Cerebellar cortex (tissue), 1 donor: ENCODE results near the gene CGREF1.
A peak's percentile ranks its signal among the peaks of the same experiment; 100 is the strongest.
"Not testable (repeated sequence)": the region's sequence is repeated elsewhere in the genome, so short reads cannot be mapped to it uniquely, and the experiment has no call there.

Source experiments
- DNase-seq: peaks from one replicate; pipeline ENCODE4 v3.0.0-alpha.2; 2015; ENCODE audit warnings: low spot score

The CGREF1 gene

GRCh38 chr2:27087823-27088410 lies 31.0 kb downstream of the CGREF1 start:
- no peak for DNase-seq

- peak; percentile 57 for DNase-seq
These were observed 32.0 kb downstream of the CGREF1 start, which contains the start of gene KHK for GRCh38 chr2:27086724-27087593. Gene KHK (plus strand): TSS chr2:27086772. CDS start chr2:27087260, 488 bp downstream.

- peak; percentile 90 for DNase-seq
These were observed 32.7 kb downstream of the CGREF1 start for GRCh38 chr2:27086090-27086723.

GRCh38 chr2:27085673-27086089 lies 33.2 kb downstream of the CGREF1 start:
- peak; percentile 69 for DNase-seq

DNA sequence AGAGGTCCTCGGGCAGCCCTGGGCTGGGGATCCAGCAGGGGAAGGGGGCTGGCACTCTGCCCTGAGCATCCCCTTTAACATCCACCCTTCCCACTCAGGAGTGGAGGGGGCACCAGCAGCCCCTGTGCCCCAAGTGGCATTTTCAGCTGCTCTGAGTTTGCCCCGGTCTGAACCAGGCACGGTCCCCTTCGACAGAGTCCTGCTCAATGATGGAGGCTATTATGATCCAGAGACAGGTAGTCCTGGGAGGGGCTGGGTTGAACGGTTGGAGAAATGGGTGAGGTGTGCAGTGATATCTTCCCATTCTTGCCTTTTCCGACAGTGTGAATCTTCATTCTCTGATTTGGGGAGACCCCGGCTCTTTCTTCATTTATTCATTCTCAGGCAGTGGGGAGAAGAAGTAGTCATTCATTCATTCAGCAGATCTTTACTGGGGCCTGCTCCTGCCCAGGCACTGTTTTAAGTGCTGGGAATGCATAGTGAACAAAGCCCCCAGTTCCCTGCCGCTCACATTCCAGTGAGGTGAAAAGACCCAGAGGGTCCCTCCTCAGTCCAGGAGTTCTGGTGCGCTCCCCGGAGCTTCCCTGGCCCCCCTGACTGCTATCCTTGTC lies 33.8 kb downstream of the CGREF1 start:
- no peak for DNase-seq

DNA sequence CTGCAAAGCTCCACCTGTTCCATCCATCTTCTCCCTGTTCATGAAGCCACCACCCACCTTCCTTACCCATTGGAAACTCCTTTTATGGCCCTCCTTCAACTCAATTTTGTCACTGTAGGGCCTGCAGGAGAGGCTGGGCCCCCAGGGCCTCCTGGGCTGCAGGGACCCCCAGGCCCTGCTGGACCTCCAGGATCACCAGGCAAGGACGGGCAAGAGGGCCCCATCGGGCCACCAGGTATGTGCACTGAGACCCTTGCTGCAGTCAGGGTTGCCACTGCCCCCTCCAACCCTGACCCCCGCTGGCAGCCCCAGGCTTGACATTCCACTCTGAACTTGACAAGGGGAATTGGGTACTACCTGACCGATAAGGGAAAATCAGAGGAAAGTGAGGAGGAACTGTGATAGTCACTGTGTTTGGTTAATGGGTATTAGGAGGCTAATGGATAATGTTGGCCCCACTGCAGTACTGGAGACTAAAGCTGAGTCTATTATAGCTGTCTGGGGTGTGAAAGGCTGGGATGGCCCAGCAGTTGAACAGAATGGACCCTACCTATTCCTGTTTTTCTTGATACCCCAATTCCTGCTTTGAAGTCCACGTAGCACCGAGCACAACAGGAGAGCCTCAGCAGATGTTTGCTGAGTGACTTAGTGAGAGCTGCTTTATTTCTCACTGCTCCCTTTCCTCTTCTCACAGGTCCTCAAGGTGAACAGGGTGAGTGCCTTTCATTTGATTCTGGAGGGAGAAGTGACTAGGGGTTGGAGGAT lies 34.4 kb downstream of the CGREF1 start:
- no peak for DNase-seq

- no peak for DNase-seq
These were observed 35.3 kb downstream of the CGREF1 start for GRCh38 chr2:27083410-27084296.

DNA sequence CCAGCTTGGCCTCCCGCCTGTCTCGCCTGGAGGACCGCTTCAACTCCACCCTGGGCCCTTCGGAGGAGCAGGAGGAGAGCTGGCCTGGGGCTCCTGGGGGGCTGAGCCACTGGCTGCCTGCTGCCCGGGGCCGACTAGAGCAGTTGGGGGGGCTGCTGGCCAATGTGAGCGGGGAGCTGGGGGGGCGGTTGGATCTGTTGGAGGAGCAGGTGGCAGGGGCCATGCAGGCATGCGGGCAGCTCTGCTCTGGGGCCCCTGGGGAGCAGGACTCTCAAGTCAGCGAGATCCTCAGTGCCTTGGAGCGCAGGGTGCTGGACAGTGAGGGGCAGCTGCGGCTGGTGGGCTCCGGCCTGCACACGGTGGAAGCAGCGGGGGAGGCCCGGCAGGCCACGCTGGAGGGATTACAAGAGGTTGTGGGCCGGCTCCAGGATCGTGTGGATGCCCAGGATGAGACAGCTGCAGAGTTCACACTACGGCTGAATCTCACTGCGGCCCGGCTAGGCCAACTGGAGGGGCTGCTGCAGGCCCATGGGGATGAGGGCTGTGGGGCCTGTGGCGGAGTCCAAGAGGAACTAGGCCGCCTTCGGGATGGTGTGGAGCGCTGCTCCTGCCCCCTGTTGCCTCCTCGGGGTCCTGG lies 36.0 kb downstream of the CGREF1 start:
- no peak for DNase-seq

DNA sequence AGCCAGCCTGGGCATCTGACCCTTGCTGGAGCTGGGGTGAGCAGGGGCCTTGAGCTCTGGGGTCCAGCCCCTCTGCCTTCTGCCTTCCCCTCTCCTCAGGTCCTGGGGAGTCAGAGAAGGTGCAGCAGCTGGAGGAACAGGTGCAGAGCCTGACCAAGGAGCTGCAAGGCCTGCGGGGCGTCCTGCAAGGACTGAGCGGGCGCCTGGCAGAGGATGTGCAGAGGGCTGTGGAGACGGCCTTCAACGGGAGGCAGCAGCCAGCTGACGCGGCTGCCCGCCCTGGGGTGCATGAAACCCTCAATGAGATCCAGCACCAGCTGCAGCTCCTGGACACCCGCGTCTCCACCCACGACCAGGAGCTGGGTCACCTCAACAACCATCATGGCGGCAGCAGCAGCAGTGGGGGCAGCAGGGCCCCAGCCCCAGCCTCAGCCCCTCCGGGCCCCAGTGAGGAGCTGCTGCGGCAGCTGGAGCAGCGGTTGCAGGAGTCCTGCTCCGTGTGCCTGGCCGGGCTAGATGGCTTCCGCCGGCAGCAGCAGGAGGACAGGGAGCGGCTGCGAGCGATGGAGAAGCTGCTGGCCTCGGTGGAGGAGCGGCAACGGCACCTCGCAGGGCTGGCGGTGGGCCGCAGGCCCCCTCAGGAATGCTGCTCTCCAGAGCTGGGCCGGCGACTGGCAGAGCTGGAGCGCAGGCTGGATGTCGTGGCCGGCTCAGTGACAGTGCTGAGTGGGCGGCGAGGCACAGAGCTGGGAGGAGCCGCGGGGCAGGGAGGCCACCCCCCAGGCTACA lies 36.8 kb downstream of the CGREF1 start:
- DNase-seq: no peak

DNA sequence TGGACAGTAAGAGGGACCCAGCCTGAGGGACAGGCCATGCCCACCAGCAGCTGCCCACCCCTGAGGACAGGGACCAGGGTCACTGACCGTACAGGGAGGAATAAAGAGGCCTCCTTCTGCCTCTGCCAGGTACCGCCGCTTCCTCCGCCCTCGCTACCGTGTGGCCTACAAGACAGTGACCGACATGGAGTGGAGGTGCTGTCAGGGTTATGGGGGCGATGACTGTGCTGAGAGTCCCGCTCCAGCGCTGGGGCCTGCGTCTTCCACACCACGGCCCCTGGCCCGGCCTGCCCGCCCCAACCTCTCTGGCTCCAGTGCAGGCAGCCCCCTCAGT lies 38.4 kb downstream of the CGREF1 start:
- no peak for DNase-seq

DNA sequence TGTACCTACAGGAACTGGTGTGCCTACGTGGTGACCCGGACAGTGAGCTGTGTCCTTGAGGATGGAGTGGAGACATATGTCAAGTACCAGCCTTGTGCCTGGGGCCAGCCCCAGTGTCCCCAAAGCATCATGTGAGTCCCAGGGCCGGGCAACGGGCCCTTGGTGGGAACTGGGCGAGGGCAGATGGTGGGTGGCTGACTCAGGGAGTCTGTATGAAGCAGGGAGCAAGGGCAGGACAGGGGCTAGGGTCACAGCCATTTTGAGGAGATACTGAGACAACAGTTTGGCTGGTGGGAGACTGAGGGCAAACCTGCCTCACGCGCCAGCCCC lies 38.8 kb downstream of the CGREF1 start:
- DNase-seq: no peak

GRCh38 chr2:27079233-27080139 lies 39.4 kb downstream of the CGREF1 start:
- DNase-seq: no peak

- no peak for DNase-seq
These were observed 40.4 kb downstream of the CGREF1 start, which contains the start of gene EMILIN1 for GRCh38 chr2:27078267-27079194. Gene EMILIN1 (plus strand): TSS chr2:27078615. CDS start chr2:27079066, 451 bp downstream.

GRCh38 chr2:27077231-27077630 lies 41.7 kb downstream of the CGREF1 start:
- no peak for DNase-seq

- no peak for DNase-seq
These were observed 42.6 kb downstream of the CGREF1 start for GRCh38 chr2:27076323-27076722.

DNA sequence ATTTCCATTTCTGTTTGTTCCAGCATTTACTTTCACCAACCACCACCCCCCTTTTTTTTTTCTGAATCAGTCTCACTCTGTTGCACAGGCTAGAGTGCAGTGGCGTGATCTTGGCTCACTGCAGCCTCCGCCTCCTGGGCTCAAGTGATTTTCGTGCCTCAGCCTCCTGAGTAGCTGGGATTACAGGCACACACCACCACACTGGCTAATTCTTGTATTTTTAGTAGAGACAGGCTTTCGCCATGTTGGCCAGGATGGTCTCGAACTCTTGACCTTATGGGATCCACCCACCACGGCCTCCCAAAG lies 43.4 kb downstream of the CGREF1 start:
- DNase-seq: not testable (repeated sequence)

DNA sequence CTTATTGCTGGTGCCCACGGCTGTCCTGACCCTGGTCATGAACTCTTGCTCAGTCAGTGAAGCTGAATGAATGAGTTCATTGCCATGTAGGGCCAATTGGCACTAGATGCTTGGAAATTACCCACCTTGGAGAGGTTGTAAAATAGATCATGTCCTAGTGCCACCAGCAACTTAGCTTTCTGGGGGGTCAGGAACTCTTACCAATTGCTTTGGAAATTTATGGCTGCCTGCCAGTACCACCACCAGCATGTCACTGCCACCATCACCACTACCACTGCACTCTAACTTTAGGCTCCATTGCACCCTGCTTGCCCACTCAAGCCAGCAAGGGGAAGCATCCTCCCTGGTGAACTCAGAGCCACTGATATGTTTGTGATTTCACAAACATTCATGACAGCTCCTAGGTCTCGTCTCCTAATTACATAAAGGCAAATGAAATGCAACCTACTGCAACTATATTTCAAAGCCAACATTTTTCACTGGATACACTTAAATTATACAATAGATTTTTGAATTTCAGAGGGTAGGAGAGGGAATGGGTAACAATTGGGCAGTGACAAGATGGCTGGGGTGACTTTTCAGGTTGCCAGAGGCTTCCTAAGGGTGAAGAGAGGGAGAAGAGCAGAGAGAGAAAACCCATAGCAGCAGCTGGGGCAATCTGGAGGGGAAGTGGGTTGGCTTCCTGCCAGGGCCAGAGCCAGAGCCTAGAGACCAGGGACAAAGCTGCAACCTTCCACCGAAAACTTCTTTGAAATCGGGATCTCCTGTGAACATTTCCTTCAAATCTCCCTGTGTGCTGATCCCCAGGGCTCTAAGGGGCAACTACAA lies 44.0 kb downstream of the CGREF1 start:
- DNase-seq: no peak
